ENCODE results near the gene HSBP1. TPM values are rescaled to one million over a fixed set of nuclear protein-coding genes. Genes with fewer than 3 reads are reported as not detected.
A peak's percentile ranks its signal among the peaks of the same experiment; 100 is the strongest.

Gene HSBP1
- total RNA-seq, 2 donors from 2014 or later: 229 to 239 TPM

GRCh38 chr16:83831456-83831987 lies 23.7 kb downstream of the HSBP1 start:
- H3K4me3 ChIP-seq (ENCODE audit: low read length): no peak overlapping the region
- Mint-ChIP-seq H3K9me3 (peaks cover 25% of the 10 kb centered on the region), H3K27me3 (ENCODE audit: insufficient read depth) (no peaks in the 10 kb centered on the region), H3K4me1 (peaks cover 30% of the 10 kb centered on the region), H3K27ac (no peak overlapping the region), H3K36me3 (ENCODE audit: low read depth) (peaks cover 17% of the 10 kb centered on the region), H3K4me3 (no peak overlapping the region)
- DNase-seq: no peak
- H3K27ac ChIP-seq (ENCODE audit: low read depth, low read length): no peak overlapping the region
- TF ChIP-seq CTCF (conservative IDR thresholded peaks at IDR 0.05): no peak
- no peaks in the 10 kb centered on the region for H3K4me1 ChIP-seq (ENCODE audit: control insufficient read depth, insufficient read depth, low read length)
- H3K9ac ChIP-seq (ENCODE audit: extremely low read depth, low read length, poor library complexity, severe bottlenecking): no peak overlapping the region
- no peaks in the 10 kb centered on the region for H3K36me3 ChIP-seq (ENCODE audit: control insufficient read depth, insufficient read depth, low read length)
- H3K27me3 ChIP-seq (ENCODE audit: control insufficient read depth, insufficient read depth, low read length, poor library complexity, severe bottlenecking): no peaks in the 10 kb centered on the region
- 89% methylated on average over 5 of the region's 5 CpGs; no CpG with 5 or more reads in 1 of the 2 experiments for WGBS, 2 experiments (ENCODE audit: insufficient coverage in 1 of 2, insufficient read length in 1 of 2)
- peaks cover 28% of the 10 kb centered on the region for H3K9me3 ChIP-seq (ENCODE audit: control insufficient read depth, low read length)

- Histone ChIP-seq H3K4me1 (ENCODE audit: control insufficient read depth, insufficient read depth, low read length) (no peaks in the 10 kb centered on the region), H3K9ac (ENCODE audit: extremely low read depth, low read length, poor library complexity, severe bottlenecking) (no peak overlapping the region), H3K4me3 (ENCODE audit: low read length) (no peak overlapping the region), H3K27me3 (ENCODE audit: control insufficient read depth, insufficient read depth, low read length, poor library complexity, severe bottlenecking) (no peaks in the 10 kb centered on the region), H3K36me3 (ENCODE audit: control insufficient read depth, insufficient read depth, low read length) (no peaks in the 10 kb centered on the region), H3K9me3 (ENCODE audit: control insufficient read depth, low read length) (peaks cover 52% of the 10 kb centered on the region), H3K27ac (ENCODE audit: low read depth, low read length) (no peak overlapping the region)
- peaks cover 21% of the 10 kb centered on the region for H3K36me3 Mint-ChIP-seq (ENCODE audit: low read depth)
- no peak for TF ChIP-seq CTCF (conservative IDR thresholded peaks at IDR 0.05)
- H3K27me3 Mint-ChIP-seq (ENCODE audit: insufficient read depth): no peaks in the 10 kb centered on the region
- H3K4me1 Mint-ChIP-seq: peaks cover 18% of the 10 kb centered on the region
- peaks cover 36% of the 10 kb centered on the region for H3K9me3 Mint-ChIP-seq
- no peak overlapping the region for H3K4me3 Mint-ChIP-seq
- 71 to 94% methylated on average over 1 to 2 of the region's 2 CpGs for WGBS, 2 experiments (ENCODE audit: insufficient coverage in 1 of 2, insufficient read length in 1 of 2)
- no peak overlapping the region for H3K27ac Mint-ChIP-seq
- no peak for DNase-seq
Measured at GRCh38 chr16:83833921-83834320, 26.1 kb downstream of the HSBP1 start.

- H3K27ac Mint-ChIP-seq: peak overlapping the region; percentile 55
- 80 to 92% methylated on average over 5 to 10 of the region's 10 CpGs for WGBS, 2 experiments (ENCODE audit: insufficient coverage in 1 of 2, insufficient read length in 1 of 2)
Measured at GRCh38 chr16:83835586-83836566, 28.1 kb downstream of the HSBP1 start.

More at GRCh38 chr16:83835586-83836566, 28.1 kb downstream of the HSBP1 start:
- H3K36me3 ChIP-seq (ENCODE audit: control insufficient read depth, insufficient read depth, low read length): no peaks in the 10 kb centered on the region
- Mint-ChIP-seq H3K4me1 (peaks cover 25% of the 10 kb centered on the region), H3K36me3 (ENCODE audit: low read depth) (peaks cover 21% of the 10 kb centered on the region), H3K27me3 (ENCODE audit: insufficient read depth) (no peaks in the 10 kb centered on the region), H3K4me3 (no peak overlapping the region), H3K9me3 (peaks cover 46% of the 10 kb centered on the region)
- H3K9me3 ChIP-seq (ENCODE audit: control insufficient read depth, low read length): peaks cover 60% of the 10 kb centered on the region
- no peaks in the 10 kb centered on the region for H3K4me1 ChIP-seq (ENCODE audit: control insufficient read depth, insufficient read depth, low read length)
- no peak for DNase-seq
- no peak for TF ChIP-seq CTCF (conservative IDR thresholded peaks at IDR 0.05)
- no peak overlapping the region for H3K9ac ChIP-seq (ENCODE audit: extremely low read depth, low read length, poor library complexity, severe bottlenecking)
- no peaks in the 10 kb centered on the region for H3K27me3 ChIP-seq (ENCODE audit: control insufficient read depth, insufficient read depth, low read length, poor library complexity, severe bottlenecking)
- H3K4me3 ChIP-seq (ENCODE audit: low read length): no peak overlapping the region
- H3K27ac ChIP-seq (ENCODE audit: low read depth, low read length): peak overlapping the region; percentile 40

Data from endodermal cell (in vitro differentiated cells).